ENCODE results near the gene SLC12A7.

- TF ChIP-seq, protein P1, sequence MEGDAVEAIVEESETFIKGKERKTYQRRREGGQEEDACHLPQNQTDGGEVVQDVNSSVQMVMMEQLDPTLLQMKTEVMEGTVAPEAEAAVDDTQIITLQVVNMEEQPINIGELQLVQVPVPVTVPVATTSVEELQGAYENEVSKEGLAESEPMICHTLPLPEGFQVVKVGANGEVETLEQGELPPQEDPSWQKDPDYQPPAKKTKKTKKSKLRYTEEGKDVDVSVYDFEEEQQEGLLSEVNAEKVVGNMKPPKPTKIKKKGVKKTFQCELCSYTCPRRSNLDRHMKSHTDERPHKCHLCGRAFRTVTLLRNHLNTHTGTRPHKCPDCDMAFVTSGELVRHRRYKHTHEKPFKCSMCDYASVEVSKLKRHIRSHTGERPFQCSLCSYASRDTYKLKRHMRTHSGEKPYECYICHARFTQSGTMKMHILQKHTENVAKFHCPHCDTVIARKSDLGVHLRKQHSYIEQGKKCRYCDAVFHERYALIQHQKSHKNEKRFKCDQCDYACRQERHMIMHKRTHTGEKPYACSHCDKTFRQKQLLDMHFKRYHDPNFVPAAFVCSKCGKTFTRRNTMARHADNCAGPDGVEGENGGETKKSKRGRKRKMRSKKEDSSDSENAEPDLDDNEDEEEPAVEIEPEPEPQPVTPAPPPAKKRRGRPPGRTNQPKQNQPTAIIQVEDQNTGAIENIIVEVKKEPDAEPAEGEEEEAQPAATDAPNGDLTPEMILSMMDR (IDR thresholded peaks at IDR 0.05) = no peak
- TF ChIP-seq POLR2A (IDR thresholded peaks at IDR 0.05) = no peak
Measured at GRCh38 chr5:1092122-1092521, 19.7 kb downstream of the SLC12A7 start.
